Astrocyte (in vitro differentiated cells and primary cell): Measurements from ENCODE around the gene SAV1.

ENCODE experiments used
- EZH2 ChIP-seq: IDR thresholded peaks from 2 replicates; pipeline ENCODE4 v1.6.1; 2012; ENCODE audit warnings: mild to moderate bottlenecking, low read length, inconsistent platforms; ENCODE audit not compliant: insufficient read depth
- TF ChIP-seq, protein P1 (sequence below): IDR thresholded peaks from 2 replicates; pipeline ENCODE4 v1.5.1; 2011; ENCODE audit warnings: low read depth, mild to moderate bottlenecking, inconsistent platforms, low read length, moderate library complexity; ENCODE audit not compliant: insufficient read depth

DNA sequence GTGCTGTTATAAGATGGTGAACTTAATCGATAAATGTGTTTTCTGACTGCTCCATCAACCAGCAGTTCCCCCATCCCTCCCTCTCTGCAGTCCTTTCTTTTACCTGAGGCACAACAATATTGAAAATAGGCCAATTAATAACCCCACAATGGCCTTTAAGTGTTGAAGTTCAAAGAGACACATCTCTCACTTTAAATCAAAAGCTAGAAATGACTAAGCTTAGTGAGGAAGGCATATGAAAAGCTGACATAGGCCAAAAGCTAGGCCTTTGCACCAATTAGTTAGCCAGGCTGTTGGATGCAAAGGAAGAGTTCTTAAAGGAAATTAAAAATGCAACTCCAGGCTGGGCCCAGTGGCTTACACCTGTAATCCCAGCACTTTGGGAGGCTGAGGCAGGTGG is 43.7 kb downstream of the SAV1 start:
- TF ChIP-seq, protein P1, sequence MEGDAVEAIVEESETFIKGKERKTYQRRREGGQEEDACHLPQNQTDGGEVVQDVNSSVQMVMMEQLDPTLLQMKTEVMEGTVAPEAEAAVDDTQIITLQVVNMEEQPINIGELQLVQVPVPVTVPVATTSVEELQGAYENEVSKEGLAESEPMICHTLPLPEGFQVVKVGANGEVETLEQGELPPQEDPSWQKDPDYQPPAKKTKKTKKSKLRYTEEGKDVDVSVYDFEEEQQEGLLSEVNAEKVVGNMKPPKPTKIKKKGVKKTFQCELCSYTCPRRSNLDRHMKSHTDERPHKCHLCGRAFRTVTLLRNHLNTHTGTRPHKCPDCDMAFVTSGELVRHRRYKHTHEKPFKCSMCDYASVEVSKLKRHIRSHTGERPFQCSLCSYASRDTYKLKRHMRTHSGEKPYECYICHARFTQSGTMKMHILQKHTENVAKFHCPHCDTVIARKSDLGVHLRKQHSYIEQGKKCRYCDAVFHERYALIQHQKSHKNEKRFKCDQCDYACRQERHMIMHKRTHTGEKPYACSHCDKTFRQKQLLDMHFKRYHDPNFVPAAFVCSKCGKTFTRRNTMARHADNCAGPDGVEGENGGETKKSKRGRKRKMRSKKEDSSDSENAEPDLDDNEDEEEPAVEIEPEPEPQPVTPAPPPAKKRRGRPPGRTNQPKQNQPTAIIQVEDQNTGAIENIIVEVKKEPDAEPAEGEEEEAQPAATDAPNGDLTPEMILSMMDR = no peak
- TF ChIP-seq EZH2 = no peak
